HEK293 (cell line): ENCODE results near the gene ADM5.

Experiments
- CTCF ChIA-PET: fragments of 350-600 bp; formaldehyde crosslinking; extraction: SDS; loops from one replicate; lab custom pipeline; 2021; ENCODE audit warnings: antibody characterized with exemption; lab: Yijun Ruan, JAX
- POLR2A ChIA-PET: fragments of 300-600 bp; formaldehyde crosslinking; extraction: SDS; loops from one replicate; lab custom pipeline; 2020; ENCODE audit warnings: antibody characterized with exemption, inconsistent platforms; lab: Yijun Ruan, JAX
- H3K27ac ChIP-seq: fragments of 200-500 bp; sonication (Bioruptor generic); 2 replicates; pipeline ENCODE4 v1.5.1; 2014; ENCODE audit warnings: low read depth, low read length, control low read depth, inconsistent platforms; ENCODE audit errors: extremely low read depth
- H3K36me3 ChIP-seq, 2 experiments: fragments of 200-500 bp in 1 of 2; sonication (Bioruptor generic) in 1 of 2; 1 replicate in 1 of 2; 2 replicates in 1 of 2; pipeline ENCODE4 v1.5.1; 2014 to 2017; ENCODE audit warnings: inconsistent platforms in 2 of 2, low read length in 2 of 2; ENCODE audit not compliant: control insufficient read depth in 2 of 2, insufficient read depth in 1 of 2
- H3K4me1 ChIP-seq: fragments of 200-500 bp; sonication (Bioruptor generic); 2 replicates; pipeline ENCODE4 v1.5.1; 2014; ENCODE audit warnings: mild to moderate bottlenecking, low read length, inconsistent platforms; ENCODE audit not compliant: control insufficient read depth, insufficient read depth
- H3K4me3 ChIP-seq: 2 replicates; pipeline ENCODE4 v1.5.1; 2011; ENCODE audit warnings: low read depth, mild to moderate bottlenecking, control low read depth, low read length, moderate library complexity
- H3K9me3 ChIP-seq: fragments of 200-500 bp; sonication (Bioruptor generic); 2 replicates; pipeline ENCODE4 v1.5.1; 2014; ENCODE audit warnings: low read depth, low read length, inconsistent platforms; ENCODE audit not compliant: control insufficient read depth, insufficient read depth
- EGR2 ChIP-seq: fragments of 450-650 bp; formaldehyde crosslinking; IDR thresholded peaks from 2 replicates; pipeline ENCODE4 v1.5.1; 2016; ENCODE audit warnings: low read depth, missing biosample characterization, missing genetic modification characterization
- GLIS1 ChIP-seq: fragments of 450-650 bp; formaldehyde crosslinking; IDR thresholded peaks from 2 replicates; pipeline ENCODE4 v1.5.1; 2016; ENCODE audit warnings: missing biosample characterization, missing genetic modification characterization
- GLIS2 ChIP-seq: fragments of 450-650 bp; formaldehyde crosslinking; IDR thresholded peaks from 2 replicates; pipeline ENCODE4 v1.5.1; 2016; ENCODE audit warnings: missing biosample characterization, missing genetic modification characterization
- KLF10 ChIP-seq: fragments of 450-650 bp; IDR thresholded peaks from 2 replicates; pipeline ENCODE4 v1.5.1; 2018; ENCODE audit warnings: missing biosample characterization, mild to moderate bottlenecking, missing genetic modification characterization
- KLF7 ChIP-seq: fragments of 450-650 bp; formaldehyde crosslinking; IDR thresholded peaks from 2 replicates; pipeline ENCODE4 v1.5.1; 2016; ENCODE audit warnings: missing biosample characterization, missing genetic modification characterization, borderline replicate concordance
- KLF8 ChIP-seq: fragments of 450-650 bp; formaldehyde crosslinking; IDR thresholded peaks from 2 replicates; pipeline ENCODE4 v1.5.1; 2016; ENCODE audit warnings: missing biosample characterization, missing genetic modification characterization
- KLF9 ChIP-seq: fragments of 450-650 bp; formaldehyde crosslinking; IDR thresholded peaks from 2 replicates; pipeline ENCODE4 v1.5.1; 2016; ENCODE audit warnings: missing biosample characterization, missing genetic modification characterization, low read depth
- SETDB1 ChIP-seq: IDR thresholded peaks from one replicate; pipeline ENCODE4 v1.6.1; 2017; ENCODE audit warnings: mild to moderate bottlenecking, low read length, moderate library complexity, mixed read lengths; ENCODE audit not compliant: insufficient read length
- SP2 ChIP-seq: fragments of 450-650 bp; formaldehyde crosslinking; IDR thresholded peaks from 2 replicates; pipeline ENCODE4 v1.5.1; 2016; ENCODE audit warnings: missing biosample characterization, missing genetic modification characterization
- ZFHX2 ChIP-seq: fragments of 450-650 bp; formaldehyde crosslinking; conservative IDR thresholded peaks from 2 replicates; pipeline ENCODE4 v1.5.1; 2016; ENCODE audit warnings: missing biosample characterization, missing genetic modification characterization
- ZNF274 ChIP-seq, 2 experiments: fragments of 200-500 bp in 1 of 2; fragments of 450-650 bp in 1 of 2; sonication (Bioruptor generic) in 1 of 2; formaldehyde crosslinking in 1 of 2; IDR thresholded peaks; 2 replicates each; pipeline versions ENCODE4 v1.5.1 to v1.6.1; 2014 to 2016; ENCODE audit warnings: borderline replicate concordance in 1 of 2, inconsistent platforms in 1 of 2, low read length in 1 of 2, missing biosample characterization in 1 of 2, missing genetic modification characterization in 1 of 2
- ZNF335 ChIP-seq: fragments of 450-650 bp; formaldehyde crosslinking; conservative IDR thresholded peaks from 2 replicates; pipeline ENCODE4 v1.5.1; 2016; ENCODE audit warnings: missing biosample characterization, missing genetic modification characterization
- ZNF433 ChIP-seq: fragments of 450-650 bp; formaldehyde crosslinking; IDR thresholded peaks from 2 replicates; pipeline ENCODE4 v1.5.1; 2016; ENCODE audit warnings: missing biosample characterization, missing genetic modification characterization, low read depth
- ZNF560 ChIP-seq: fragments of 450-650 bp; formaldehyde crosslinking; IDR thresholded peaks from 2 replicates; pipeline ENCODE4 v1.5.1; 2017; ENCODE audit warnings: missing biosample characterization, missing genetic modification characterization, borderline replicate concordance
- TF ChIP-seq, protein P1 (sequence below): fragments of 450-650 bp; formaldehyde crosslinking; IDR thresholded peaks from 2 replicates; pipeline ENCODE4 v1.5.1; 2017; ENCODE audit warnings: missing biosample characterization, missing genetic modification characterization
- TF ChIP-seq, protein P2 (sequence below): fragments of 450-650 bp; formaldehyde crosslinking; IDR thresholded peaks from 2 replicates; pipeline ENCODE4 v1.5.1; 2016; ENCODE audit warnings: missing biosample characterization, missing genetic modification characterization
- TF ChIP-seq, protein P3 (sequence below): fragments of 450-650 bp; formaldehyde crosslinking; IDR thresholded peaks from 2 replicates; pipeline ENCODE4 v1.5.1; 2016; ENCODE audit warnings: missing biosample characterization, missing genetic modification characterization

Gene ADM5

DNA sequence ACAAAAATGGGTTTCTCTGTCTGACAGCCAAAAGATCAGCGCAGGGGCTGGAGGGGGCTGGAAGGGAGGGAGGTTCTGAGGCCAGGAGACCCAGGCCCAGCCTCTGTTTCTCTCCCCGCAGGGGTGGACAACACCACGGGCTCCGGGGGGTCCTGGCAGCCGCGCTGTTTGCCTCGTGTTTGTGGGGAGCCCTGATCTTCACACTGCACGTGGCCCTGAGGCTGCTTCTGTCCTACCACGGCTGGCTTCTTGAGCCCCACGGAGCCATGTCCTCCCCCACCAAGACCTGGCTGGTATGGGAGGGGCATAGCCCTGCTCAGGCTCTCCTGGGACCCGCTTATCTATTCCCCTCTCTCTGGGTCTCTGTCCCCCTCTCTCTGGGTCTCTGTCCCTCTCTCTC lies 11.2 kb downstream of the ADM5 start:
- ChIA-PET POLR2A (interaction anchor here (0.6 to 1.2 kb wide), 3 partner anchors 36 to 108 kb away, joined by 3 to 5 read pairs (median 5); no protein-coding TSS in a partner anchor), CTCF (interaction anchor here (0.6 to 1.7 kb wide), 5 partner anchors 17 to 374 kb away, joined by 3 to 10 read pairs (median 4); no protein-coding TSS in a partner anchor)
- TF ChIP-seq ZNF274 (IDR thresholded peaks at IDR 0.05; ENCODE audit: low read length), result no peak
- TF ChIP-seq ZNF274 (tag by site-specific recombination; IDR thresholded peaks at IDR 0.05; ENCODE audit: borderline replicate concordance), result no peak
- no peak for TF ChIP-seq SETDB1
- peak; percentile 56 for TF ChIP-seq GLIS1 (tag by site-specific recombination)
- TF ChIP-seq, protein P1, sequence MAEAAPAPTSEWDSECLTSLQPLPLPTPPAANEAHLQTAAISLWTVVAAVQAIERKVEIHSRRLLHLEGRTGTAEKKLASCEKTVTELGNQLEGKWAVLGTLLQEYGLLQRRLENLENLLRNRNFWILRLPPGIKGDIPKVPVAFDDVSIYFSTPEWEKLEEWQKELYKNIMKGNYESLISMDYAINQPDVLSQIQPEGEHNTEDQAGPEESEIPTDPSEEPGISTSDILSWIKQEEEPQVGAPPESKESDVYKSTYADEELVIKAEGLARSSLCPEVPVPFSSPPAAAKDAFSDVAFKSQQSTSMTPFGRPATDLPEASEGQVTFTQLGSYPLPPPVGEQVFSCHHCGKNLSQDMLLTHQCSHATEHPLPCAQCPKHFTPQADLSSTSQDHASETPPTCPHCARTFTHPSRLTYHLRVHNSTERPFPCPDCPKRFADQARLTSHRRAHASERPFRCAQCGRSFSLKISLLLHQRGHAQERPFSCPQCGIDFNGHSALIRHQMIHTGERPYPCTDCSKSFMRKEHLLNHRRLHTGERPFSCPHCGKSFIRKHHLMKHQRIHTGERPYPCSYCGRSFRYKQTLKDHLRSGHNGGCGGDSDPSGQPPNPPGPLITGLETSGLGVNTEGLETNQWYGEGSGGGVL (tag by site-specific recombination), result peak; percentile 76
- 0 out of 2 replicates have a peak, but pooled peaks have one; percentile 16 for TF ChIP-seq GLIS2 (tag by site-specific recombination)
- Histone ChIP-seq H3K36me3 (no peaks in the 10 kb centered on the region; a peak in 1 of 3 replicates), H3K4me1 (no peaks in the 10 kb centered on the region), H3K9me3 (no peaks in the 10 kb centered on the region), H3K4me3 (no peak overlapping the region), H3K27ac (no peak overlapping the region)

DNA sequence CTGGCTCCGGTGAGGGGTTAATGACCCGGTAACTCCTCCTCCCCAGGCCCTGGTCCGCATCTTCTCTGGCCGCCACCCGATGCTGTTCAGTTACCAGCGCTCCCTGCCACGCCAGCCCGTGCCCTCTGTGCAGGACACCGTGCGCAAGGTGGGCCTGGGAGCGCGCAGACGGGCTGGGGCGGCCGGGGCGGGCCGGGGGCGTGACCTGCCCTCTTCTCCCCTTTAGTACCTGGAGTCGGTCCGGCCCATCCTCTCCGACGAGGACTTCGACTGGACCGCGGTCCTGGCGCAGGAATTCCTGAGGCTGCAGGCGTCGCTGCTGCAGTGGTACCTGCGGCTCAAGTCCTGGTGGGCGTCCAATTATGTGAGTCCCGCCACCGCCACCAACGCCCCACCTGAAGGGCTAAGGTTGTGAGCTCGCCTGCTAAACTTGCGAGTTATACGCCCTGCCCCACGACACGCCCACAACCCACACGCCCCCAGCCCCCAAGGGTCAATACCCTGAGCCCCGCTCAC lies 11.9 kb downstream of the ADM5 start:
- no peaks in the 10 kb centered on the region for H3K4me1 ChIP-seq
- no peak overlapping the region for H3K27ac ChIP-seq
- POLR2A ChIA-PET, result no interaction called here
- peak; percentile 46; the same call in 1 of the 2 replicates for TF ChIP-seq KLF9 (tag by site-specific recombination)
- TF ChIP-seq ZFHX2 (tag by site-specific recombination), result peak; percentile 69
- peak; percentile 49; the same call in 1 of the 2 replicates for TF ChIP-seq KLF10 (tag by site-specific recombination)
- no peak for TF ChIP-seq ZNF433
- TF ChIP-seq KLF8 (tag by site-specific recombination), result no peak
- no peak for TF ChIP-seq KLF7 (tag by site-specific recombination)
- TF ChIP-seq SP2 (tag by site-specific recombination), result no peak
- TF ChIP-seq, protein P2, sequence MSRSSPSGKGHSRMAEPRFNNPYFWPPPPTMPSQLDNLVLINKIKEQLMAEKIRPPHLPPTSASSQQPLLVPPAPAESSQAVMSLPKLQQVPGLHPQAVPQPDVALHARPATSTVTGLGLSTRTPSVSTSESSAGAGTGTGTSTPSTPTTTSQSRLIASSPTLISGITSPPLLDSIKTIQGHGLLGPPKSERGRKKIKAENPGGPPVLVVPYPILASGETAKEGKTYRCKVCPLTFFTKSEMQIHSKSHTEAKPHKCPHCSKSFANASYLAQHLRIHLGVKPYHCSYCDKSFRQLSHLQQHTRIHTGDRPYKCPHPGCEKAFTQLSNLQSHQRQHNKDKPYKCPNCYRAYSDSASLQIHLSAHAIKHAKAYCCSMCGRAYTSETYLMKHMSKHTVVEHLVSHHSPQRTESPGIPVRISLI, result no peak
- TF ChIP-seq ZNF560 (tag by site-specific recombination), result no peak
- TF ChIP-seq ZNF335, result no peak
- TF ChIP-seq, protein P3, sequence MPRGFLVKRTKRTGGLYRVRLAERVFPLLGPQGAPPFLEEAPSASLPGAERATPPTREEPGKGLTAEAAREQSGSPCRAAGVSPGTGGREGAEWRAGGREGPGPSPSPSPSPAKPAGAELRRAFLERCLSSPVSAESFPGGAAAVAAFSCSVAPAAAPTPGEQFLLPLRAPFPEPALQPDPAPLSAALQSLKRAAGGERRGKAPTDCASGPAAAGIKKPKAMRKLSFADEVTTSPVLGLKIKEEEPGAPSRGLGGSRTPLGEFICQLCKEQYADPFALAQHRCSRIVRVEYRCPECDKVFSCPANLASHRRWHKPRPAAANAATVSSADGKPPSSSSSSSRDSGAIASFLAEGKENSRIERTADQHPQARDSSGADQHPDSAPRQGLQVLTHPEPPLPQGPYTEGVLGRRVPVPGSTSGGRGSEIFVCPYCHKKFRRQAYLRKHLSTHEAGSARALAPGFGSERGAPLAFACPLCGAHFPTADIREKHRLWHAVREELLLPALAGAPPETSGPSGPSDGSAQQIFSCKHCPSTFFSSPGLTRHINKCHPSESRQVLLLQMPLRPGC (tag by site-specific recombination), result no peak
- TF ChIP-seq EGR2 (tag by site-specific recombination), result peak; percentile 46; the same call in 1 of the 2 replicates
- no peaks in the 10 kb centered on the region for H3K9me3 ChIP-seq
- no peak overlapping the region for H3K4me3 ChIP-seq
- CTCF ChIA-PET, result no interaction called here
- H3K36me3 ChIP-seq, result no peaks in the 10 kb centered on the region; a peak in 1 of 3 replicates
